ENCODE measurements around the gene FILIP1L. TPM values are rescaled to one million over a fixed set of nuclear protein-coding genes. Genes with fewer than 3 reads are reported as not detected.

FILIP1L gene
- total RNA-seq, 1 experiment from 2014 or later: 0.17 TPM

GRCh38 chr3:99839613-99840012 lies 274.7 kb downstream of the FILIP1L start:
- ChIA-PET RAD21 (ENCODE audit: low non-redundant PET in 1 of 2, low total read pairs in 2 of 2, uncharacterized antibody in 2 of 2, unreplicated experiment in 2 of 2) (no interaction called here), CTCF (interaction anchor here (2.0 kb wide), 1 partner anchor 415 kb away, joined by 10 read pairs; no protein-coding TSS in a partner anchor), POLR2A (no interaction called here)
- Histone ChIP-seq H3K27me3 (ENCODE audit: insufficient read depth, low read length) (no peaks in the 10 kb centered on the region), H3K36me3 (ENCODE audit: control insufficient read depth in 1 of 2, insufficient read depth in 2 of 2, low read length in 2 of 2) (no peaks in the 10 kb centered on the region), H3K4me2 (ENCODE audit: low read length) (no peak overlapping the region), H4K20me1 (ENCODE audit: insufficient read depth) (no peaks in the 10 kb centered on the region), H3K4me1 (ENCODE audit: control insufficient read depth in 1 of 2, insufficient read depth in 2 of 2, low read length in 2 of 2) (no peaks in the 10 kb centered on the region), H3K9me3 (ENCODE audit: control insufficient read depth in 1 of 2, insufficient read depth in 1 of 2, low read depth in 1 of 2, low read length in 2 of 2) (no peaks in the 10 kb centered on the region), H3K4me3 (replicated peaks in 1 of 2; ENCODE audit: low read depth in 1 of 2, low read length in 2 of 2) (no peak overlapping the region), H3K9me2 (ENCODE audit: insufficient read depth) (no peaks in the 10 kb centered on the region), H2AFZ (ENCODE audit: low read depth, low read length, poor library complexity, severe bottlenecking) (no peak overlapping the region), H3K9ac (ENCODE audit: low read length) (no peak overlapping the region), H3K79me2 (ENCODE audit: insufficient read depth, low read length) (peaks cover 58% of the 10 kb centered on the region), H3K27ac (ENCODE audit: low read depth, low read length) (no peak overlapping the region)
- no peak for TF ChIP-seq POLR2A (IDR thresholded peaks at IDR 0.05; ENCODE audit: borderline replicate concordance, extremely low read depth, insufficient read depth, insufficient read length)
- no peak for TF ChIP-seq EGR1 (IDR thresholded peaks at IDR 0.05; ENCODE audit: low read depth)
- TF ChIP-seq CEBPB (IDR thresholded peaks at IDR 0.05; ENCODE audit: low read depth): no peak
- TF ChIP-seq JUND (IDR thresholded peaks at IDR 0.05): no peak
- TF ChIP-seq REST (IDR thresholded peaks at IDR 0.05; ENCODE audit: low read depth): no peak
- TF ChIP-seq FOSL1 (IDR thresholded peaks at IDR 0.05; ENCODE audit: low read depth): no peak
- no peak for TF ChIP-seq SIN3A (IDR thresholded peaks at IDR 0.05; ENCODE audit: low read depth)
- no peak for TF ChIP-seq EZH2 (IDR thresholded peaks at IDR 0.05)
- no peak for TF ChIP-seq SRF (IDR thresholded peaks at IDR 0.05; ENCODE audit: low read depth)
- no peak for TF ChIP-seq RAD21 (IDR thresholded peaks at IDR 0.05; ENCODE audit: low read depth)
- TF ChIP-seq, protein P1, sequence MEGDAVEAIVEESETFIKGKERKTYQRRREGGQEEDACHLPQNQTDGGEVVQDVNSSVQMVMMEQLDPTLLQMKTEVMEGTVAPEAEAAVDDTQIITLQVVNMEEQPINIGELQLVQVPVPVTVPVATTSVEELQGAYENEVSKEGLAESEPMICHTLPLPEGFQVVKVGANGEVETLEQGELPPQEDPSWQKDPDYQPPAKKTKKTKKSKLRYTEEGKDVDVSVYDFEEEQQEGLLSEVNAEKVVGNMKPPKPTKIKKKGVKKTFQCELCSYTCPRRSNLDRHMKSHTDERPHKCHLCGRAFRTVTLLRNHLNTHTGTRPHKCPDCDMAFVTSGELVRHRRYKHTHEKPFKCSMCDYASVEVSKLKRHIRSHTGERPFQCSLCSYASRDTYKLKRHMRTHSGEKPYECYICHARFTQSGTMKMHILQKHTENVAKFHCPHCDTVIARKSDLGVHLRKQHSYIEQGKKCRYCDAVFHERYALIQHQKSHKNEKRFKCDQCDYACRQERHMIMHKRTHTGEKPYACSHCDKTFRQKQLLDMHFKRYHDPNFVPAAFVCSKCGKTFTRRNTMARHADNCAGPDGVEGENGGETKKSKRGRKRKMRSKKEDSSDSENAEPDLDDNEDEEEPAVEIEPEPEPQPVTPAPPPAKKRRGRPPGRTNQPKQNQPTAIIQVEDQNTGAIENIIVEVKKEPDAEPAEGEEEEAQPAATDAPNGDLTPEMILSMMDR (IDR thresholded peaks at IDR 0.05 in 2 of 3, conservative IDR thresholded peaks at IDR 0.05 in 1 of 3; ENCODE audit: borderline replicate concordance in 1 of 3, insufficient read depth in 1 of 3, low read depth in 2 of 3, low read length in 2 of 3): no peak
- no peak for TF ChIP-seq SP1 (IDR thresholded peaks at IDR 0.05; ENCODE audit: low read depth)
- TF ChIP-seq EZH2phosphoT487 (IDR thresholded peaks at IDR 0.05; ENCODE audit: borderline replicate concordance): no peak
- no peak for TF ChIP-seq CBX3 (IDR thresholded peaks at IDR 0.05; ENCODE audit: low read depth)
- DNase-seq (ENCODE audit: low read depth, low spot score) (no peak), ATAC-seq (no peak)
- intact Hi-C loops (cut with micrococcal nuclease): loop anchor here (5.0 to 10.0 kb wide), 3 partner anchors 253 to 753 kb away; no protein-coding TSS in a partner anchor
- BruUV-seq (replicated peaks): no TSS peak

Data from HCT116 (cell line).